HepG2 (cell line): ENCODE measurements around the gene SARNP. TPM values are rescaled to one million over a fixed set of nuclear protein-coding genes. Genes with fewer than 3 reads are reported as not detected.

Experiments
- ARHGAP35 ChIP-seq: sonication (generic); formaldehyde crosslinking; IDR thresholded peaks from 2 replicates; pipeline ENCODE4 v1.9.0; 2022; ENCODE audit warnings: mild to moderate bottlenecking, inconsistent platforms, moderate library complexity, missing genetic modification reagents, borderline replicate concordance
- ETV6 ChIP-seq: sonication (generic); formaldehyde crosslinking; conservative IDR thresholded peaks from 2 replicates; pipeline ENCODE4 v1.4.0; 2020; ENCODE audit warnings: missing genetic modification reagents
- MAFG ChIP-seq: sonication (generic); formaldehyde crosslinking; IDR thresholded peaks from 2 replicates; pipeline ENCODE4 v1.5.1; 2020; ENCODE audit warnings: mild to moderate bottlenecking, missing genetic modification reagents
- MTERF4 ChIP-seq: sonication (generic); formaldehyde crosslinking; IDR thresholded peaks from 2 replicates; pipeline ENCODE4 v1.8.0; 2023; ENCODE audit warnings: mild to moderate bottlenecking, missing genetic modification reagents
- MXD4 ChIP-seq: IDR thresholded peaks from 2 replicates; pipeline ENCODE4 v1.6.1; 2016; ENCODE audit warnings: mild to moderate bottlenecking, missing biosample characterization, missing genetic modification reagents
- NCOR1 ChIP-seq: fragments of 200-600 bp; sonication (generic); IDR thresholded peaks from 2 replicates; pipeline ENCODE4 v1.7.0; 2017; ENCODE audit warnings: antibody characterized with exemption, low read length, borderline replicate concordance
- NFYB ChIP-seq: sonication (generic); formaldehyde crosslinking; IDR thresholded peaks from 2 replicates; pipeline ENCODE4 v1.4.0; 2020; ENCODE audit warnings: missing genetic modification reagents
- PAF1 ChIP-seq: IDR thresholded peaks from 2 replicates; pipeline ENCODE4 v1.6.1; 2016; ENCODE audit warnings: missing genetic modification reagents, missing compliant biosample characterization
- PAWR ChIP-seq: sonication (generic); formaldehyde crosslinking; IDR thresholded peaks from 2 replicates; pipeline ENCODE4 v1.4.0; 2020; ENCODE audit warnings: missing genetic modification reagents, mild to moderate bottlenecking, borderline replicate concordance
- RERE ChIP-seq: IDR thresholded peaks from 2 replicates; pipeline ENCODE4 v1.6.1; 2016; ENCODE audit warnings: low read depth, missing genetic modification reagents, missing compliant biosample characterization
- SALL2 ChIP-seq: sonication (generic); formaldehyde crosslinking; IDR thresholded peaks from 2 replicates; pipeline ENCODE4 v1.8.1; 2023; ENCODE audit warnings: mild to moderate bottlenecking, missing genetic modification reagents, inconsistent platforms
- ZBTB21 ChIP-seq: sonication (generic); formaldehyde crosslinking; IDR thresholded peaks from 2 replicates; pipeline ENCODE4 v1.4.0; 2020; ENCODE audit warnings: missing genetic modification reagents
- ZBTB42 ChIP-seq: sonication (generic); formaldehyde crosslinking; IDR thresholded peaks from 2 replicates; pipeline ENCODE4 v1.5.0; 2020; ENCODE audit warnings: mild to moderate bottlenecking, missing genetic modification reagents
- ZNF160 ChIP-seq: sonication (generic); formaldehyde crosslinking; IDR thresholded peaks from 2 replicates; pipeline ENCODE4 v1.8.0; 2022; ENCODE audit warnings: mild to moderate bottlenecking, inconsistent platforms, missing genetic modification reagents
- ZNF20 ChIP-seq: sonication (generic); formaldehyde crosslinking; IDR thresholded peaks from 2 replicates; pipeline ENCODE4 v1.4.0; 2020; ENCODE audit warnings: mild to moderate bottlenecking, moderate library complexity, missing genetic modification reagents
- ZNF263 ChIP-seq: sonication (generic); formaldehyde crosslinking; IDR thresholded peaks from 2 replicates; pipeline ENCODE4 v1.4.0; 2020; ENCODE audit warnings: missing genetic modification reagents
- ZNF317 ChIP-seq: sonication (generic); formaldehyde crosslinking; IDR thresholded peaks from 2 replicates; pipeline ENCODE4 v1.5.0; 2020; ENCODE audit warnings: mild to moderate bottlenecking, missing genetic modification reagents
- ZNF543 ChIP-seq: sonication (generic); formaldehyde crosslinking; IDR thresholded peaks from 2 replicates; pipeline ENCODE4 v1.4.0; 2020; ENCODE audit warnings: mild to moderate bottlenecking, missing genetic modification reagents
- ZNF605 ChIP-seq: sonication (generic); formaldehyde crosslinking; IDR thresholded peaks from 2 replicates; pipeline ENCODE4 v1.8.0; 2022; ENCODE audit warnings: mild to moderate bottlenecking, missing genetic modification reagents
- ZNF687 ChIP-seq: sonication (generic); formaldehyde crosslinking; IDR thresholded peaks from 2 replicates; pipeline ENCODE4 v1.5.1; 2020; ENCODE audit warnings: mild to moderate bottlenecking, missing genetic modification reagents, moderate library complexity
- polyA plus RNA-seq, 8 experiments: library from polyadenylated mRNA; depleted of rRNA in 3 of 8; stranded (reverse) in 7 of 8; unstranded in 1 of 8; fragments of >200 nt; fragmentation: Illumina TruSeq in 4 of 8; extraction: Trizol in 4 of 8; gene quantifications; 2 replicates each; pipeline versions ENCODE4 v1.2.1 to v1.2.3, GENCODE V29; 2011 to 2016; ENCODE audit warnings: low read depth in 4 of 8, missing spikeins in 1 of 8, mixed read lengths in 1 of 8; ENCODE audit not compliant: insufficient read depth in 1 of 8
- total RNA-seq, 5 experiments: library from RNA; depleted of rRNA; stranded (reverse); fragments of >200 nt; fragmentation: Illumina TruSeq; extraction: Trizol; gene quantifications; 2 replicates each; pipeline ENCODE4 v1.2.3, GENCODE V29; 2016; ENCODE audit warnings: low read depth in 1 of 5

SARNP gene
- total and polyA plus RNA-seq, 2 of the 13 experiments (the other 11 are each of a cell fraction or from before 2014, with no cell fraction given), result 59.0 to 95.4 TPM

GRCh38 chr12:55715833-55716581 lies 101.5 kb downstream of the SARNP start, which contains the start of gene BLOC1S1 (continued):
- no peak for TF ChIP-seq ZNF20 (CRISPR knock-in tag)
- TF ChIP-seq NCOR1, result peak; percentile 10; the same call in 1 of the 2 replicates
- 0 out of 2 replicates have a peak, but pooled peaks have one; percentile 33 for TF ChIP-seq RERE (CRISPR knock-in tag)
- 0 out of 2 replicates have a peak, but pooled peaks have one; percentile 26 for TF ChIP-seq ETV6 (CRISPR knock-in tag)
- TF ChIP-seq ZBTB42 (CRISPR knock-in tag), result no peak
- TF ChIP-seq ZNF605 (CRISPR knock-in tag), result peak; percentile 65
- 0 out of 2 replicates have a peak, but pooled peaks have one; percentile 56 for TF ChIP-seq ZNF263
- 0 out of 2 replicates have a peak, but pooled peaks have one; percentile 24 for TF ChIP-seq ZBTB21
- TF ChIP-seq ZNF543 (CRISPR knock-in tag), result 0 out of 2 replicates have a peak, but pooled peaks have one; percentile 45
- TF ChIP-seq PAWR, result no peak
- no peak; the same call in 1 of the 2 replicates for TF ChIP-seq MTERF4 (CRISPR knock-in tag)
- peak; percentile 93 for TF ChIP-seq ZNF687 (CRISPR knock-in tag)
- no peak for TF ChIP-seq ZNF317 (CRISPR knock-in tag)
- peak; percentile 75; the same call in 1 of the 2 replicates for TF ChIP-seq MXD4
- TF ChIP-seq ARHGAP35, result no peak
- no peak; the same call in 1 of the 2 replicates for TF ChIP-seq SALL2
- TF ChIP-seq MAFG (CRISPR knock-in tag), result no peak
- no peak for TF ChIP-seq PAF1 (CRISPR knock-in tag)
- no peak for TF ChIP-seq NFYB (CRISPR knock-in tag)
- no peak for TF ChIP-seq ZNF160 (CRISPR knock-in tag)
